ENCODE results near the gene FHIT. TPM values are rescaled to one million over a fixed set of nuclear protein-coding genes. Genes with fewer than 3 reads are reported as not detected.

FHIT gene
- total and polyA plus RNA-seq, 7 donors, result 0.98 to 10.4 (median 4.0) TPM

DNA sequence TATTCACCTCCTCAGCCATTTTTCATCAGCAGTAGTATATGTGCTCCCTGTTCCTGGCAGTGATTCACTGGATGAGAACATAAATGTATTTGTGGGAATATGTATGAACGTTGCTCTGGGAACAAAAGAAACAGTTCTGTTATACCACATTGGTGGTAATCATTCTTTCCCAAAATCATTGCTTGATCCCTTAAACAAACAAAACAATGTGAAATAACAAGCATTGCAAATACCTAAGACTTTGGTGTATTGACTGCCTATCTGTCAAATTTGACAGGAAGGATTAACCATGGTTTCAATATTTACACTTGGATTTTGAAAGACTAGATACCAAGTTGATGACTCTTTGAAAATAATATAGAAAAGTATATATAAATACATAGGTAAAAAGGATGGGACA lies 284.1 kb downstream of the FHIT start:
- no peaks in the 10 kb centered on the region for H3K27me3 ChIP-seq (ENCODE audit: insufficient read depth in 3 of 3, low read length in 2 of 3)
- intact Hi-C loops (cut with DNase I), result no loop called here
- H3K4me1 ChIP-seq, result no peaks in the 10 kb centered on the region
- H3K36me3 ChIP-seq (ENCODE audit: insufficient read depth in 1 of 2, low read depth in 1 of 2), result no peaks in the 10 kb centered on the region
- WGBS, 3 donors, result 51 to 77% (median 61%) methylated on average over 1 of the region's 1 CpG
- no peak overlapping the region for H3K4me3 ChIP-seq
- H3K27ac ChIP-seq, result no peak overlapping the region
- H3K9me3 ChIP-seq, result no peaks in the 10 kb centered on the region
- DNase-seq (no peak), ATAC-seq (no peak)
- TF ChIP-seq CTCF (IDR thresholded peaks at IDR 0.05), result no peak

- DNase-seq (no peak), ATAC-seq (no peak)
- H3K9me3 ChIP-seq, result no peaks in the 10 kb centered on the region
- H3K4me3 ChIP-seq, result no peak overlapping the region
- H3K27ac ChIP-seq, result no peak overlapping the region
- H3K4me1 ChIP-seq, result no peaks in the 10 kb centered on the region
- no peak for TF ChIP-seq CTCF (IDR thresholded peaks at IDR 0.05)
- intact Hi-C loops (cut with DNase I), result no loop called here
- no peaks in the 10 kb centered on the region for H3K27me3 ChIP-seq (ENCODE audit: insufficient read depth in 3 of 3, low read length in 2 of 3)
- H3K36me3 ChIP-seq (ENCODE audit: insufficient read depth in 1 of 2, low read depth in 1 of 2), result no peaks in the 10 kb centered on the region
- WGBS, 3 donors, result 69 to 81% (median 75%) methylated on average over 1 of the region's 1 CpG
Observed at GRCh38 chr3:60957541-60957940, 293.7 kb downstream of the FHIT start.

DNA sequence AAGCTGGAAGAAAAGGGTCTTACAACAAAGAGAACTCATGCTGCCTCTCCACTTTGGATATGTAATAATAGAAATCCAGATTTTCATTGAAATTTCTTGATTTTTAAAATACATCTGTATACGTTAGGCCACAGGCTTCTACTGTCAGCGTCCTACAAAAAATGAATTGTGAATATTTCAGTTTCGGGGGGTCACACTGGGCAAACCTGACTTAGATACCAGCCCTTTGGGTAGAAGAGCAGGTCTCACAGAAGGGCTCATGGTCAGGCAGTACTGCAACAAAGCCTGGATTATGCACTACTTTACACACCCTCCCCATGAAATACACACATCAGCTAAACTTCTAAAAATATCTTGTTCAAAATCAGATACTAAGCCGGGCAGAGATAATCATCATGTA lies 294.5 kb downstream of the FHIT start:
- Histone ChIP-seq H3K4me3 (no peak overlapping the region), H3K27ac (no peak overlapping the region), H3K36me3 (ENCODE audit: insufficient read depth in 1 of 2, low read depth in 1 of 2) (no peaks in the 10 kb centered on the region), H3K4me1 (no peaks in the 10 kb centered on the region), H3K9me3 (no peaks in the 10 kb centered on the region), H3K27me3 (ENCODE audit: insufficient read depth in 3 of 3, low read length in 2 of 3) (no peaks in the 10 kb centered on the region)
- intact Hi-C loops (cut with DNase I), result no loop called here
- ATAC-seq (no peak), DNase-seq (no peak)
- TF ChIP-seq CTCF (IDR thresholded peaks at IDR 0.05), result no peak
- WGBS, 3 donors, result 83 to 94% (median 88%) methylated on average over 4 of the region's 4 CpGs

DNA sequence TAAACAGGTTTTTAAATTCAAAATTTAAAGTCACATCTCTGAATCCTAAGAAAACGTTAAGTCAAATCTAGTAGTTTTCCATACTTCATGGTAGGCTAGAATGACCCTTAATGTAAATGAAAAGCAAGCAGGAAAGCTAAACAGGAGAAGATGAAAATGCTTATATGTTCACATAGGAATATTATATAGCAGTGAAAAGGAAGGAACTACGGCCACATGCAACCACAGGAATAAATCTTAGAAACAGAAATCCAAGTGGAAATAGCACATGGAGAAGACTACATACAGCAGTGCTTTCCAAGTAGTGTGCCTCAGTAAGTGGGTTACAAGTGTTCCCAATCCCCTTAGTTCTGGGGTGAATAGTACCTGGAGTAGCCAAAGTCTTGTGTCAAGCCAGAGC lies 296.2 kb downstream of the FHIT start:
- intact Hi-C loops (cut with DNase I), result no loop called here
- DNase-seq (no peak), ATAC-seq (no peak)
- H3K4me3 ChIP-seq, result no peak overlapping the region
- H3K4me1 ChIP-seq, result no peaks in the 10 kb centered on the region
- no peaks in the 10 kb centered on the region for H3K27me3 ChIP-seq (ENCODE audit: insufficient read depth in 3 of 3, low read length in 2 of 3)
- WGBS, 3 donors, result 93 to 96% (median 95%) methylated on average over 2 of the region's 2 CpGs
- no peaks in the 10 kb centered on the region for H3K9me3 ChIP-seq
- H3K36me3 ChIP-seq (ENCODE audit: insufficient read depth in 1 of 2, low read depth in 1 of 2), result no peaks in the 10 kb centered on the region
- no peak overlapping the region for H3K27ac ChIP-seq
- TF ChIP-seq CTCF (IDR thresholded peaks at IDR 0.05), result no peak

GRCh38 chr3:60954048-60954447 lies 297.2 kb downstream of the FHIT start:
- TF ChIP-seq CTCF (IDR thresholded peaks at IDR 0.05), result no peak
- Histone ChIP-seq H3K36me3 (ENCODE audit: insufficient read depth in 1 of 2, low read depth in 1 of 2) (no peaks in the 10 kb centered on the region), H3K9me3 (no peaks in the 10 kb centered on the region), H3K4me1 (no peaks in the 10 kb centered on the region), H3K27me3 (ENCODE audit: insufficient read depth in 3 of 3, low read length in 2 of 3) (no peaks in the 10 kb centered on the region), H3K27ac (no peak overlapping the region), H3K4me3 (no peak overlapping the region)
- intact Hi-C loops (cut with DNase I), result no loop called here
- ATAC-seq (no peak), DNase-seq (no peak)
- 27 to 53% (median 51%) methylated on average over 2 of the region's 2 CpGs for WGBS, 3 donors

Data from psoas muscle (tissue), 8 donors.